Peyer's patch (tissue), 4 donors: Measurements from ENCODE around the gene RNF13.

Experiments
- POLR2A ChIP-seq, 2 donors: fragments of 450-650 bp; IDR thresholded peaks; one replicate each; pipeline ENCODE4 v1.5.1; 2017; ENCODE audit warnings: antibody characterized with exemption in 2 of 2, mild to moderate bottlenecking in 2 of 2, moderate library complexity in 2 of 2
- TF ChIP-seq, protein P1 (sequence below), 6 experiments: fragments of 450-650 bp in 4 of 6; fragments of 200-600 bp in 2 of 6; sonication (generic) in 1 of 6; IDR thresholded peaks; one replicate each; pipeline ENCODE4 v1.5.1; 2017 to 2019; ENCODE audit warnings: antibody characterized with exemption in 6 of 6, mild to moderate bottlenecking in 3 of 6, moderate library complexity in 1 of 6

DNA sequence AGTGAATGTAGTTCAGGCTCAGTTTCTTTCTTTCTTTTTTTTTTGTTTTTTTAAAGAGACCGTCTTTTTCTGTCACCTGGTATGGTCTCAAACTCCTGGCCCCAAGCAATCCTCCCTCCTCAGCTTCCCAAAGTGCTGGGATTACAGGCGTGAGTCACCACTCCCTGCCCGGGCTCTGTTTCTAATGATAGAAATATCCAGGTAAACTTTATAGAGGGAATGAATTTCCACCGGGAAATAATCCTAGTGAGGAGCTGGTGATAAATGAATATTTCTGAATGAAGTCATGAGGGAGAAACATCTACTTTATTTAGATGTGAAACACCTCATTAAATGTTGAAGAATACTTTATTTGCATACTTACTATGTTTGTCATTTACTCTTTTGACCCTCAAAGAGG lies 7.2 kb downstream of the RNF13 start:
- TF ChIP-seq, protein P1, sequence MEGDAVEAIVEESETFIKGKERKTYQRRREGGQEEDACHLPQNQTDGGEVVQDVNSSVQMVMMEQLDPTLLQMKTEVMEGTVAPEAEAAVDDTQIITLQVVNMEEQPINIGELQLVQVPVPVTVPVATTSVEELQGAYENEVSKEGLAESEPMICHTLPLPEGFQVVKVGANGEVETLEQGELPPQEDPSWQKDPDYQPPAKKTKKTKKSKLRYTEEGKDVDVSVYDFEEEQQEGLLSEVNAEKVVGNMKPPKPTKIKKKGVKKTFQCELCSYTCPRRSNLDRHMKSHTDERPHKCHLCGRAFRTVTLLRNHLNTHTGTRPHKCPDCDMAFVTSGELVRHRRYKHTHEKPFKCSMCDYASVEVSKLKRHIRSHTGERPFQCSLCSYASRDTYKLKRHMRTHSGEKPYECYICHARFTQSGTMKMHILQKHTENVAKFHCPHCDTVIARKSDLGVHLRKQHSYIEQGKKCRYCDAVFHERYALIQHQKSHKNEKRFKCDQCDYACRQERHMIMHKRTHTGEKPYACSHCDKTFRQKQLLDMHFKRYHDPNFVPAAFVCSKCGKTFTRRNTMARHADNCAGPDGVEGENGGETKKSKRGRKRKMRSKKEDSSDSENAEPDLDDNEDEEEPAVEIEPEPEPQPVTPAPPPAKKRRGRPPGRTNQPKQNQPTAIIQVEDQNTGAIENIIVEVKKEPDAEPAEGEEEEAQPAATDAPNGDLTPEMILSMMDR (IDR thresholded peaks at IDR 0.05), result no peak
- TF ChIP-seq POLR2A (IDR thresholded peaks at IDR 0.05), result no peak
